CD4-positive, alpha-beta T cell treated with Interleukin-2 at 100 ng/mL for 4 hours (primary cell): Measurements from ENCODE around the gene ENAH.

Experiments
- DNase-seq: peaks from one replicate; pipeline ENCODE4 v3.0.0-alpha.2; 2020; ENCODE audit warnings: low spot score

ENAH gene

GRCh38 chr1:225603538-225604354, 49.2 kb downstream of the ENAH start:
- no peak for DNase-seq

- no peak for DNase-seq
Observed at GRCh38 chr1:225602590-225603206, 50.2 kb downstream of the ENAH start.

DNA sequence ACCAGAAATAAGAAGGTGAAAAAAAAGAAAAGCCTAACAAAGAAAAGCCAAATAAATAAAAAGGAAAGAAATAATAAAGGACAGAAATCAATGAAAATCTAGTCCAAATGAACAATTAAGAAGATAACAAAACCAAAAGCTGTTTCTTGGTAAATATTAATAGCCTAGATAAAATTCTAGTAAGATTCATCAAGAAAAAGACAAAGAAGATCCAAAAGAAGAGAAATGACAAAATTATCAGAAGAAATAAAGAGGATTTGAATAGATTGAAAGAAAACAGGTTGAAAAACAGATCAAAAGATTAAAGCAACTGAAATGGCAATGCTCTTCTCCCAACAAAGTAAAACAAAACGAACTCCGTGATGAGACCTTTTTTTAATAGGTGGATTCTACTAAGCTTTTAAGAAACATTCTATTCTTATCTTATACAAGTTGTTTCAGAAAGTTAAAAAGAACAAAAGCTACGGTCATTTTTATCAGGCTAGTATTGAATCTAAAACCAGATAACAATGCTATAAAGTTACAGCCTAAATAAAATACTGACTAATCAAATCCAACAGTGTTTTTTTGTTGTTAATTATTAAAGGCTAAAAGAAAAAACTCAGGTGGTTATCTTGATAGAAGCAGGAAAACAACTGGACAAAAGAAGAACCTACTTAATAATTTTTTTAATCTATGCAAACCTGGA, 50.9 kb downstream of the ENAH start:
- DNase-seq, result no peak

- no peak for DNase-seq
Observed at GRCh38 chr1:225598847-225599246, 54.1 kb downstream of the ENAH start.

DNA sequence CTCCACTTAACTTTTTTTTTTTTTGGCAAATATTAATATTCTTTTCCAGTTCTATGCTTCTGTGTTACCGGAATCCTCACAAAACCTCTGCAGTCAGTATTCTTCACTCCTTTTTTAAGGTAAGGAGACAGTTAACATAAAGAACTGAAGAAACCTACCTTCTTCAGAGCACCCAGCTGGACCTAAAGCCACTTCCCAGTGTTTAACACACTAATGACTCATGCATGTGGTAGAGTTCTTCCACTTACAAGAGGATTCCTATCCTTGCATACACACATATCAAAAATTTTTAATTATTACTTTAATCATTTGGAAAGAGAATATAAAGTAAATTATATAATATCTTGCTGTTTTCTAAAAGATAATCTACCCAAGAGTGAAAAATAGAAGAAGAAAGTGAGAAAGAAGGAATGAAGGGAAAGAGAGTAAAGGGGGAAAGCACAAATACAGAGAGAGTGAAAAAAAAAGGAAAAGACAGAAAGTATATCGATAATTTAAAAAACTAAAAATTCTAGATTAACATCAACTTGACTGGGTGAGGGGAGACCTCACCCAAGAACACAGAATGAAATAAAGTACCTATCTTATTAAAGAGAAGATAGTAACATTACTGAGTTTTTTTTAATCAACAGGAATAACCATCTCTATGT, 54.9 kb downstream of the ENAH start:
- no peak for DNase-seq

DNA sequence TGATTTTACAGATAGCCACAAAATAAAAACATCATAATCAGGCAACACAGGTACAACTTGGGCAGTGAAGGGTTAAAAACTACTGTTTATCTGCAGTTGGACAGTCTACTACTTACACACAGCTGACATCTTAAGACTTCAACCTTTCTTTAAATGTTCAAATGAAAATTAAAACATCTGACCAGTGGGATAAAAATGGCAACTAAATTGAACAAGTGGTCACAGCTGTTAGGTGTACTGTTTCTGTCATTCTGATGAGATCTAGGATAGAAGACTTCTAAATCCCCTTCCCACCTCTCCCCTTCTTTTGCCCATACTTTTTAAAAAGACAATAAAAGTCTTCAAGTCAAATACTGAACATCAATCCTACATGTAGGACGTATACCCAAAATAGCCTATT, 56.2 kb downstream of the ENAH start:
- DNase-seq, result no peak

- no peak for DNase-seq
Observed at GRCh38 chr1:225595974-225596551, 56.9 kb downstream of the ENAH start.

GRCh38 chr1:225595452-225595851, 57.5 kb downstream of the ENAH start:
- no peak for DNase-seq

DNA sequence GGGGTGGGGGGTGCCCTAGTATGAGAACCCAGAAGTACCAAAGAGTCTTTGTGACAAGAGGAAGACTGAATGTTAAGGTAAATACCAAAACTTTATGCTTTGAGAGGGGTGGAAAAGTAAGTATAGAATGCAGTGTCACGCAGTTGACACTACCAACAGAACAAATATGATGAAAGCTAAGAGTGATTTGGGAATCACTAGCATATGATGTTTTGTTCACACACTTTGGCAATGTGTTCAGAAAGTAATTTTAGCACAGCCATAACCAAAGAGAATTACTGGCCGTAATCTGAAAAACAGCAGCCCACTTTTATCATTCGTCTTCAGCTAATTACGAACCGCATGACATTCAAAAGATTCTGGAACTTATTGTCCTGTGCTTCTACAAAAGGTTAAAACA, 59.5 kb downstream of the ENAH start:
- no peak for DNase-seq

DNA sequence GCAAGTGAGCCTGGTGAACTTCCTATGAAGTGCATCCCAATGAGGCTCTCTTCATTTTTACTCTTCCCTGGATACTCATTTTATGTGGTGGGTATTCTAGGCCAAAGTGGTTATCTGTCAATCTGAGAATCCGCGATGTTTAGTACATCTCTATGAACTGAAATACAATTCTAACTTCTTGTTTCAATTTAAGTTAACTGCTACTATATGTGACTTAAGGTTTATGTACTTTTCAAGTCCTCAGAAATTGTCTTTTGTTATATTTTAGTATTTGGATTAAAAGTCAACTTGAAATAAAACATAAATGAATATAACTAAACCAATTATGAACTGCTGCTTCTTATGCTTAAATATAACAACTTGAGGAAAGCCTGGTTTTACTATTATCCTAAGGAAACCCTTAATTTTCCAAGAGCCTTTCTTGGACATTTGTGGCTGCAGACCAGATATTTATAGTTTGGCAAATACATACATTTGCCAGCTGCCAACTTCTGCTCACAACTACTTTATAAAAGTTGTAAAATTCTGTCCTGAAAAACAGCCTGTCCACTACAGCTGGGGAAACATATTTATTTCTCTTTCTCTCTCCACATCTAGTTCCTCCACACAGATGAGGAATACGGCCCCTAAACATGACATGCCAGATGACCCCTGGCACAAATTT, 60.4 kb downstream of the ENAH start:
- DNase-seq, result no peak

DNA sequence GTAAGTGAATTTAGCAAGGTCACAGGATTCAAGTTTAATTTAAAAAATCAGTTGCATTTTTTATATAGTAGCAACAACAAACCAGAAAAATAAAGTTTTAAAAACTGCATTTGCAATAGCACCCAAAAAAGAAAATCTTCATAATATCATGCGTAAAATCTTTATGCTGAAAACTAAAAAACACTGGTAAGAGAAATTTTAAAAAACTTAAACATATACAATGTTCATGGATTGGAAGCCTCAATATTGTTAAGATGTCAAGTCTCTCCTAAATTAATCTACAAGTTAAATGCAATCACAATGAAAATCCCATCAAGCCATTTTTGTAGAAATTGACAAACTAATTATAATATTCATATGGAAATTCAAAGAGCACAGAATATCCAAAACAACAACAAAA, 65.6 kb downstream of the ENAH start:
- DNase-seq, result no peak

GRCh38 chr1:225581186-225581585, 71.7 kb downstream of the ENAH start:
- no peak for DNase-seq

DNA sequence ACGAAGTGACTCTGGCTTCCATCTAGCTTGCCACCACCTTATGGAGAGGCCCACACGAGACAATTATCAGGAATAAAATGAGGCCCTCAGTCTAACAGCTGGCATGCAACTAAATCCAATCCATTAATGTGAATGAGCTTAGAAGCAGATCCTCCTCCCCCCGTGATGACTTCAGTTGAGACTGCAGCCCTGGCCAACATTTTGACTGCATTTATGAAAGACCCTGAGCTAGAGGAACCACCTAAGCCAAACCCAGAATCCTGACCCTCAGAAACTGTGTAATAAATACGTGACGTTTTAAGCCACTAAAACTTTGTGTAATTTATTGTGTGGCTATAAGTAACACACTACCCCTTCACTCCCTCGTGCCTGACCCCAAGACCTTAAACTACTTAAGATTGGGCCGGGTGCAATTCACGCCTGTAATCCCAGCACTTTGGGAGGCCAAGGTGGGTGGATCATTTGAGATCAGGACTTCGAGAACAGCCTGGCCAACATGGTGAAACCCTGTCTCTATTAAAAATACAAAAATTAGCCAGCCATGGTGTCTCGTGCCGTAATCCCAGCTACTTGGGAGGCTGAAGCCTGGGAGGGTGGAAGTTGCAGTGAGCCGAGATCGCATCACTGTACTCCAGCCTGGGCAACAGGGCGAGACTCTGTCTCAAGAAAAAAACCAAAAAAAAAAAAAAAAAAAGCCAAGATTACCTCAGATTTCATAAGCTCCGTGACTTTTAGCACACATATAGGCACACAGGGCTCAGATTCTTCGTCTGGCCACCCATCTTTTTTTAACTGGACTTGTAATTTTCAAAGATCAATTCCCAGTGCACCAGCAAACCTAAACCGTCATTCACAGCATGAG, 72.5 kb downstream of the ENAH start:
- no peak for DNase-seq

- no peak for DNase-seq
Observed at GRCh38 chr1:225578251-225578977, 74.5 kb downstream of the ENAH start.

GRCh38 chr1:225577241-225577640, 75.7 kb downstream of the ENAH start:
- no peak for DNase-seq

DNA sequence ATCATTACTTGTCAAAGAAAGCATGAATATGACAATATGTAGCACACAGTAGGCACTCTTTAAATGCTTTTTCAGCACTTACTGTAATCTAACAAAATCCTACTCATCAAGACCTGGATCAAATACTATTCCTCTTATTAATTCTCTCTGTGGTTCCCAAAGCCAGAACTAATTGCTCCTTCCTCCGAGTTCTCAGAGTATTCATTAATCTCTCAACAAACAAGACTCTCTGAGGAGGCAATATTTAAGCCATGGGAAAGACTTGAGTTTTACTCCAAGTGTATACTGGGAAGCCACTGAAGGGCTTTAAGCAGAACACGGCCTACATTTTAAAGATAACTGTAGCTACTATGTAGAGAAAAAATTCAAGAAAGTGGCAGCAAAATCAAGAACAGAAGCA, 79.7 kb downstream of the ENAH start:
- no peak for DNase-seq

DNA sequence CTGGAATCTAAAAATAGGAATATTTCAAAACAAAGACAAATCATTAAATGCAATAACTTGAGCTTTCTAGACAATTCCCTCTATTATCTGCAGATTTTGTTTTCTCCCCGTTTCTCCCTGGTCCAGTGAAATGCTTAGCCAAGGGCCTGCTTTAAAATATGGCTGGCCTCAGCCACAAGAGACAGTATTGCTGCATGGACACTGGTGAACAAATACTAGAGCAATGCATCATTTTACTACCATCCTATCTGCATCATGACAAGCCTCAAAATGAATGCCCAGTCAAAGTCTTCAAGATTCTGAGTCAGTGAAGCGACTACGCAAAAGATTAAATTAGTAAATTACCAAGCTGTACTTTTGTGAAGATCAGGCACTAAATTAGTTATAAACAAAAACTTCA, 80.5 kb downstream of the ENAH start:
- DNase-seq, result no peak

DNA sequence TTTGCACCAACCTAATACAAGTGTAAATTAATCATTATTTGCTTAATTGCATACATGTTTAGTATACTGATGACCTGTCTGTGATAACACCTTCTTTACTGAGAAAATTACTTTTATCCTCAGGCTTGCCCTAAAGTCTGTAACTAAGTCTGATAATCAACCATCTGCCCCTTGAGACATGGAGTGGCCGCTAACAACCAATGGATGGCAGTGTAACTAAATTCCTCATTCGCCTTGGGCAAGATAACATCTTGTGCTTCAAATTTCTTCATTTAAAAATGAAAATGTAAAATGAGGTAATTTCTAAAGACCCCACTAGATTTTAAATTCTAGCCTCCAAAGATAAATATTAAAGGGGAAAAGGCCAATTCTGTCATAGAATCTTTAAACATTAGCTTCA, 85.1 kb downstream of the ENAH start:
- DNase-seq, result no peak

- DNase-seq, result no peak
Observed at GRCh38 chr1:225565847-225566246, 87.1 kb downstream of the ENAH start.

DNA sequence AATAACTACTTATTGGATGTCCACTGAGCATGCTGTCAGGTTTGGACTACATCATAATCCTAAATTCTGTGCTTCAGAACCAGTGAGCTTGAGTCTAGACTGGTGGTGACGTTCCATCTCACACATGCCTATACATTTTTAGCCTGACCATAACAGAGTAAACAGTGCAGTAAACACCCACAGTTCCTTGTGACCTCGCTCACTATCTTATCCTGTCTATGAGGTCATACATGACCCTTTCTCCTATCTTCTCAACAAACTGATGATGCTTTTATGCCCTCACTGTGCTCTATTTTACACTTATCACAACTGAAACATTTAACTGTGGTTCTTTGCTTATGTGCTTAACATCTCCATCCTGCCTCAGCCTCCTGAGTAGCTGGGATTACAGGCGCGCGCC, 91.2 kb downstream of the ENAH start:
- DNase-seq, result no peak
